Measurements from ENCODE around the gene MRPL44.
A peak's percentile ranks its signal among the peaks of the same experiment; 100 is the strongest.

MRPL44 gene

DNA sequence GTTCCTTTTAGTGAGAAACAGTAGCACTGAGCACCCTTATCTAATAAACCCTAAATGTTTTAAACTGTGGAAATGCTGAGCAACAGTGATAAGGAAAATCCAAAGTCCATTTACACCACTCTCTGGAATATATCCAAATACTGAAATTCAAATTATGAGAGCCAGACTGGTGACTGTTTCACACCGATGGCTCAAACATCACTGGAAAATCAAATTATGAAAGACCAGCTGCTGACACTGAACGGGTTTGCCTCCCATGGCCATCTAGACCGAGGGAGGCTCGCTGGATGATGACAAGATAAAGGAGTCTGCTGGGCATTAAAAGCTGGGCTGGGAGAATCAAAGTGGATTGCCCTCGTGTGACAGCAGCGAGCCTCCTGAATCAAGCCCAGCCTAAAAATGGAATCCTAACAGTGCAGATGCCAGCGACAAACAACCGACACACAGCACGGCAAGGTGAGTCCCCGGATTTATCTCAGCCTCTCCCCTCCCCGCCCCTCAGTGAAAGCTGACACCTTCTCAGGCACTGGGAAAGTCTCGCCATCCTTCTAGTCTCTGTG is 51.5 kb downstream of the MRPL44 start:
- TF ChIP-seq CTCF (IDR thresholded peaks at IDR 0.05; ENCODE audit: insufficient read depth, missing control alignments), result no peak
- FAIRE-seq, result no peak
- no peak for DNase-seq (ENCODE audit: insufficient read length, low spot score)

- DNase-seq (ENCODE audit: insufficient read length, low spot score) (no peak), FAIRE-seq (peak; percentile 86)
- no peak for TF ChIP-seq CTCF (IDR thresholded peaks at IDR 0.05; ENCODE audit: insufficient read depth, missing control alignments)
Observed at GRCh38 chr2:224009605-224010315, 52.5 kb downstream of the MRPL44 start.

GRCh38 chr2:224011837-224012236 is 54.6 kb downstream of the MRPL44 start:
- no peak for TF ChIP-seq CTCF (IDR thresholded peaks at IDR 0.05; ENCODE audit: insufficient read depth, missing control alignments)
- no peak for DNase-seq (ENCODE audit: insufficient read length, low spot score)
- FAIRE-seq, result no peak

DNA sequence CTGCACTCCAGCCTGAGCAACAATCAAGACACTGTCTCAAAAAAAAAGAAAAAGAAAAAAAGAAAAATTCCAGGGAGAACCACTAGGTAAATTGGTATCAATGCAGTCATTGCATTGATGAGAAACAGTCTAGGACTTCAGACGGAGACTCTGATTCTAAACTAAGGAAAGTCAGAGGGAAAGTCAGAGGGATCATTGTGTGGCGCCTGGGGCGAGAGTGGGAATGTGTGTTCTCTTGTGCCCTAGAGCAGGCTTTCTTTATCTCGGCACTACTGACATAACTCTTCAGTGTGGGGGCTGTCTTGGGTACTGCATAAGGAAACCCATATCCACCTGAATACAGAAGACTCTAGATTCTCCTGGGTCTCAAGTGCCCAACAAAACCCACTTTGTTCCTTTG is 57.1 kb downstream of the MRPL44 start:
- FAIRE-seq, result no peak
- no peak for TF ChIP-seq CTCF (IDR thresholded peaks at IDR 0.05; ENCODE audit: insufficient read depth, missing control alignments)
- DNase-seq (ENCODE audit: insufficient read length, low spot score), result no peak

GRCh38 chr2:224016963-224017362 is 59.7 kb downstream of the MRPL44 start:
- TF ChIP-seq CTCF (IDR thresholded peaks at IDR 0.05; ENCODE audit: insufficient read depth, missing control alignments), result no peak
- DNase-seq (ENCODE audit: insufficient read length, low spot score) (no peak), FAIRE-seq (no peak)
